Mucosa of rectum (tissue), 2 donors: ENCODE measurements around the gene TOX2.
"Not testable (repeated sequence)": the region's sequence is repeated elsewhere in the genome, so short reads cannot be mapped to it uniquely, and the experiment has no call there.

Experiments used
- H3K27ac ChIP-seq, 2 donors: one replicate each; pipeline ENCODE4 v1.7.0; 2013; ENCODE audit warnings: inconsistent platforms in 2 of 2, low read depth in 2 of 2, low read length in 2 of 2
- H3K27me3 ChIP-seq, 2 donors: one replicate each; pipeline ENCODE4 v1.7.0; 2013; ENCODE audit warnings: low read length in 2 of 2; ENCODE audit not compliant: control insufficient read depth in 2 of 2, insufficient read depth in 2 of 2
- H3K36me3 ChIP-seq, 2 donors: one replicate each; pipeline ENCODE4 v1.7.0; 2013; ENCODE audit warnings: low read length in 2 of 2; ENCODE audit not compliant: control insufficient read depth in 2 of 2, insufficient read depth in 2 of 2
- H3K4me1 ChIP-seq, 2 donors: one replicate each; pipeline ENCODE4 v1.7.0; 2013; ENCODE audit warnings: low read length in 2 of 2, mild to moderate bottlenecking in 1 of 2; ENCODE audit not compliant: control insufficient read depth in 2 of 2, insufficient read depth in 2 of 2
- H3K4me3 ChIP-seq, 2 donors: one replicate each; pipeline ENCODE4 v1.7.0; 2013; ENCODE audit warnings: low read length in 2 of 2
- H3K9ac ChIP-seq, 2 donors: one replicate each; pipeline ENCODE4 v1.7.0; 2013; ENCODE audit warnings: low read length in 2 of 2, low read depth in 1 of 2, mild to moderate bottlenecking in 1 of 2
- H3K9me3 ChIP-seq, 2 donors: one replicate each; pipeline ENCODE4 v1.7.0; 2013; ENCODE audit warnings: low read length in 2 of 2; ENCODE audit not compliant: control insufficient read depth in 2 of 2
- donor health status: healthy.
- donor health status: Normal muscosa, but diverticular disease.

Gene TOX2

DNA sequence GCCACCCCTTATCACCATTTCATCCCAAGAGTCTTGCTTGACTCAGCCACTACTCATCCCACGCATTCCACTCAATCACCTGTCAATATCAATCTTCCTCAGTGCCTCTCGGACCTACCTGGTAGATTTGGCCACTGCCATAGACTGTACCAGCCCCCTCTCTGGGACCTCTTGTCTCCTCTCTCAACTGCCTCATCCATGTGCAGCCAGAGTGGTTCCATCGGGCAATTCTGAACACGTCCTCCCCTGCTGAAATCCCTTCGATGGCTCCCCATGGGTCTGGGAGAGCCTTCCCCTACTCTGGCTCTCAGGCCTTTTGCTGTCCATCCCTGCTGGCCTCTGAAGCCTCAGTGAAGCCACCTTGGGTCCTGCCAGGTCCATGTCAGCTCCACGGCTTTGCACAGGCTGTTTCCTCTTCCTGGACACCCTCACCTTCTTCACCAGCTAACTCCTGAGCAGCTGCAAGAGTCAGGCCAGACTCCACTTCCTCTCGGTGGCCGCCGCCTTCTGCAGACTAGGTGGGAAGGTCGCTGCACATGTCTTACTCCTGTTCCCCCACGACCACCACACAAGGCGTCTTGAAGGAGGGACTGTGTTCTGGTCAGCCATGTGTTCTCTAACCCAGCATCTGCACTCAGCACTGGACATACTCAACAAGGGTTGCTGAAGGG lies 120.4 kb downstream of the TOX2 start:
- Histone ChIP-seq H3K4me1 (peaks cover 0 to 2% of the 10 kb centered on the region in 2 donors), H3K36me3 (no peaks in the 10 kb centered on the region), H3K9ac (no peak overlapping the region), H3K27ac (no peak overlapping the region), H3K27me3 (no peaks in the 10 kb centered on the region), H3K9me3 (no peaks in the 10 kb centered on the region), H3K4me3 (no peak overlapping the region)

DNA sequence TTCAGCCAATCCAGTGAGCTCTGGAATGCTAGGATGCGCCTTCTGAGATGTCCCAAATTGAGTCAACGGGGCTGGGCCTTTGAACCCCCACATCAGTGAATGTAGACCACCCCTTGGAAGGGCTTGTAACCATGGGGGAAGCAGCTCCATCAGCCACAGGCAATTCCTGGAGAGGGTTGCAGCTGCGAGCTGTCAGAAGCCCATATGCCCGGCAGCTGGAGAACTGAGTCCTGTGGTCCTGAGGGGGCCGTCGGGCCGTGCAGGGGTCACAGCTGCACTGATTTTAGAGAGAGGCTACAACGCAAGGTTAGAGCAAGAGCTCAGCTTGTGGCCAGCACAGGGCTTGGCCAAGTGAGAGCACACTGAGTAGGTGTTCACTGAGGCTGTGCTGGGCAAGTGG lies 121.3 kb downstream of the TOX2 start:
- H3K9ac ChIP-seq = no peak overlapping the region
- no peaks in the 10 kb centered on the region for H3K36me3 ChIP-seq
- no peaks in the 10 kb centered on the region for H3K27me3 ChIP-seq
- H3K4me3 ChIP-seq = no peak overlapping the region
- H3K4me1 ChIP-seq = peaks cover 0 to 2% of the 10 kb centered on the region in 2 donors
- no peaks in the 10 kb centered on the region for H3K9me3 ChIP-seq
- H3K27ac ChIP-seq = no peak overlapping the region

DNA sequence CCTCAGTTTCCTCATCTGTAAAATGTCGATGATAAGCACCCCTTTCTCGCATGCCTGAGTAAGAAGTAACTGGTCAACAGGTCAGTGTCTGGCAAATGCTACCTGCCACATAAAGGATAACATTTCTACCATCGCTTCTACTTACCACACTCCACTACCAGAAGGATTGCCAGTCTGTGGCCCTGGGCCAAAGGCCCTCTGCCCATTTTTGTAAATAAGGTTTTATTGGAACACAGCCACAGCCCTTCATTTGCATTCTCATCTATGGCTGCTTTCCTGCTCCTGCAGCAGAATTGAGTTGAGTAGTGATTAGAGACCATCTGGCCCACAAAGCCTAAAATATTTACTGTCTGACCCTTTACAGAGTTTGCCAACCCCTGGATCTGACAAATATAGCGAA lies 121.8 kb downstream of the TOX2 start:
- H3K27me3 ChIP-seq = no peaks in the 10 kb centered on the region
- H3K9ac ChIP-seq = no peak overlapping the region
- H3K27ac ChIP-seq = no peak overlapping the region
- H3K36me3 ChIP-seq = no peaks in the 10 kb centered on the region
- no peaks in the 10 kb centered on the region for H3K9me3 ChIP-seq
- H3K4me1 ChIP-seq = peaks cover 0 to 2% of the 10 kb centered on the region in 2 donors
- no peak overlapping the region for H3K4me3 ChIP-seq

DNA sequence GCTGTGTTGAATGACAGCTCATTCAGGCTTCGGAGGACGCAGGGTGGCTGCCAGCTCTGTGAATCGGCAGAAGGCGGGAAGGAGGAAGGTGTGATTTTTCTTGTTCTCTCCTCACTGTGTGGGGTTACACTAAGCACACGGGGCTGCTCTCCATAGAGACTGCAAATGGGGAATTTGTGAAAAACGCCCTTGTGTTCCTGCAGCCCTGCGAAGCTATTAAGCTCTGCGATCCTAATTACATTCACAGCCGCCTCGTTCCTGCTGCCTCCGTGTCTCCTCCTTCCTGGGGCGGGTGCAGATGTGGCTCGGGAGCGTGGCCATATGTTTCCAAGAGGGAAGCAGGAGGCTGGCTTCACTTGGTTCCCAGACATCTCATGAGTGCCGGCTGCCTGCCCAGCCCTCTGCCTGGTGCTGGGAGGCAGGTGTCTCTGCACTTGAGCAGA lies 124.0 kb downstream of the TOX2 start:
- Histone ChIP-seq H3K4me3 (no peak overlapping the region), H3K4me1 (peaks cover 0 to 2% of the 10 kb centered on the region in 2 donors), H3K27me3 (no peaks in the 10 kb centered on the region), H3K27ac (no peak overlapping the region), H3K9ac (no peak overlapping the region), H3K36me3 (no peaks in the 10 kb centered on the region), H3K9me3 (no peaks in the 10 kb centered on the region)

DNA sequence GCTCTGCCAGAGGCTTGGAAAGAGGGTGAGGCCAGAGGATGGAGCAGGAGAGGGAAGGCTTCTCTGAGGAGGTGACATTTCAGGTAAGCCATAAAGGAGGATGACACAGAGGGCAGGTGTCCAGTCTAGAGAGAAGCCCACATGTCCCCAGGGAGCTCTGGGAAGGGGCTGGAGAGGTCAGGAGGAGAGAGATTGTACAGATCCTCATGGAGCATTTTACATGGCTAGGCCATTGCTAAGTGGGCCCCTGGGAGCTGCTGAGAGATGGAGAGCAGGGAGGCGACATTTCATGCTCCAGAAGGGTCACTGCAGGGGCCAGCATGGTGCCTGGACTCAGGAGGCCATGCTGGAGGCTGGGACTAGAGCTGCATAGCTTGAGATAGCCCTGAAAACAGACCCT lies 124.5 kb downstream of the TOX2 start:
- H3K27ac ChIP-seq = no peak overlapping the region
- no peak overlapping the region for H3K4me3 ChIP-seq
- H3K9ac ChIP-seq = no peak overlapping the region
- no peaks in the 10 kb centered on the region for H3K9me3 ChIP-seq
- no peaks in the 10 kb centered on the region for H3K27me3 ChIP-seq
- H3K4me1 ChIP-seq = peaks cover 0 to 2% of the 10 kb centered on the region in 2 donors
- no peaks in the 10 kb centered on the region for H3K36me3 ChIP-seq

DNA sequence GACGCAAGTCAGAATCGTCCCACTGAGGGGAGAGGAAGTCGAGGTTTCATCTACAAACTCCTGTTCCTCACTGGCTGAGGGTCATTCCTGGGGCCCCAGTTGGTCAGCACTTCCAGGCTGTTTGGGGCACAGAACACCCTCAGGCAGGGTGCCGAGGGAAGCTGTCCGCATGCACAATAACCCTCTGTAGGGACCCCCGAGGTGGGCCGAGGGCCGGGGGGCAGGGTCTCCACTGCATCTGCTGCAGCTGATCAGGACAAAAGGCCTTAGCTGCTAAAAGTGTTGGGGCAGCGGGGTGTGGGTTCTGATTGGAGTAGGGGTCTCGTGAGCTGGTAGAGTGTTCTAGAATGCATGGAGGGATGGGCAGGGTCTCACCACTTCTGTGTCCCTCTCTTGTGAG lies 125.1 kb downstream of the TOX2 start:
- no peaks in the 10 kb centered on the region for H3K36me3 ChIP-seq
- no peak overlapping the region for H3K4me3 ChIP-seq
- H3K27ac ChIP-seq = no peak overlapping the region
- H3K4me1 ChIP-seq = peaks cover 0 to 2% of the 10 kb centered on the region in 2 donors
- no peaks in the 10 kb centered on the region for H3K27me3 ChIP-seq
- no peaks in the 10 kb centered on the region for H3K9me3 ChIP-seq
- no peak overlapping the region for H3K9ac ChIP-seq

DNA sequence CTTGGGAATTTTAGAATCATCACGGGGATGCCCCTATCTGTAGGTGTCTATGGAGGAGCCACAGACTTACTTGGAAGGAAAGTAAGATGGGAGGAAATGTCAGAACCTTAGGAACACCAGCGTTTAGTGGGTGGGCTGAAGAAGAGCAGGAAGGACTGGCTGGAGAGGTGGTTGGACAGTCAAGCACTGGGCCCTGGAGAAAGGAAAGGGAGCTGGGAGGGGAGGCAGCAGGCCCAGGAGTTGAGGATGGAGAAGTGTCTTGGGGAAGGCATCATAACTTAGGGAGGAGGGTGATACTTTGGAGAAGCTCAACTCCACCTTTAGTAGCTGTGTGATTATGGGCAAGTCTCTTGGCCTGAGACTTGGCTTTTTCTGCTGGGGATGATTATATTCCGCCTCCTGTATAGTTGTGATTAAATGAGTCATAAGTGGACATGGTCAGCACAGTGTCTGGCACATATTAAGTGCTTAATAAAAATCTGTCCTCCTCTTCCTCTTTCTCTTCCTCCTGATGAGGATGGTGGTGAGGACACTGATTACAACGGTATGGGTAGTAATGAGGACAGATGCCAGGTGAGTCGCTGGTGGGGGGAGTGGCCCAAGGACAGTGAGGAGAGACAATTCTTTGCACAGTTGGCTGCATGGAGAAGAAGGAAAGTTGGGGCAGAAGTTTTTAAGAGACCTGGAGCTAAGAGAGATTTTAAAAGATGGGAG lies 125.7 kb downstream of the TOX2 start:
- no peaks in the 10 kb centered on the region for H3K27me3 ChIP-seq
- H3K4me1 ChIP-seq = peaks cover 0 to 2% of the 10 kb centered on the region in 2 donors

DNA sequence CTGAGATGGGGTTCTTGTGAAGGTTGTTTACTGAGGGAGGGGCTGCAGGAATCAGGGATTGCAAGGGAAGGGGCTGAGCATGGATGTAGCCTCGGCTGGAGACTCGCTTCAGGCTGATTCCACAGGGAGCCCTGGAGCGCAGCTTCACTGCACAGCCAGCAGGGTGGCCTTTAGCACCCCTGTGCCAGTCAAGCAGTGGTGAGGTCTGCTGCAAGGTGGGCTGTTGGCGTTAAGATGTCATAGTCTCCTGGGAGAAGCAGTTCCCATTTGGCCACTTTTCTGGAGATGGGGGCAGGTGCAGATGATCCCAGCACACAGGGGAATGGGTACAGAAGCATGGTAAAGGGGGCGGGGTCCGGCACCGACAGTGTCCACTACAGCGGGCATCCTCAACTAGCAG lies 126.3 kb downstream of the TOX2 start:
- no peaks in the 10 kb centered on the region for H3K27me3 ChIP-seq

More for the DNA sequence above, 125.7 kb downstream of the TOX2 start:
- no peak overlapping the region for H3K4me3 ChIP-seq
- H3K27ac ChIP-seq = no peak overlapping the region
- H3K36me3 ChIP-seq = no peaks in the 10 kb centered on the region
- no peaks in the 10 kb centered on the region for H3K9me3 ChIP-seq
- no peak overlapping the region for H3K9ac ChIP-seq

DNA sequence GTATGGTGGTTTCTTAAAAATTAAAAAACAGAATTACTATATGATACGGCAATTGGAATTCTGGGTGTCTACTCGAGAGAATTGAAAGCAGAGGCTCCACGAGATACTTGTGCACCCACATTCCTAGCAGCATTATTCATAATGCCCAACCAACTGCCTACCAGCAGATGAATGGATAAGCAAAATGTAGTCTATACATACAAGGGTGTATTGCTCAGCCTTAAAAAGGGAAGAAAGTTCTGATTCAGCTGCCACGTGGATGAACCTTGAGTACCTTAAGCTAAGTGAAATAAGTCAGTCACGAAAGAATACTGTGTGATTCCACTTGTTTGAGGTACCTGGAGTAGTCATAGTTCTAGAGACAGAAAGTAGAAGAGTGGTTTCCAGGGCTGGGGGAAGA lies 130.1 kb downstream of the TOX2 start:
- H3K27ac ChIP-seq, H3K9ac ChIP-seq, H3K9me3 ChIP-seq, H3K36me3 ChIP-seq, H3K27me3 ChIP-seq, H3K4me1 ChIP-seq, H3K4me3 ChIP-seq: not testable (repeated sequence)

More for the DNA sequence above, 126.3 kb downstream of the TOX2 start:
- H3K9ac ChIP-seq = no peak overlapping the region
- no peak overlapping the region for H3K4me3 ChIP-seq
- no peaks in the 10 kb centered on the region for H3K9me3 ChIP-seq
- peaks cover 0 to 2% of the 10 kb centered on the region in 2 donors for H3K4me1 ChIP-seq
- no peak overlapping the region for H3K27ac ChIP-seq
- no peaks in the 10 kb centered on the region for H3K36me3 ChIP-seq

DNA sequence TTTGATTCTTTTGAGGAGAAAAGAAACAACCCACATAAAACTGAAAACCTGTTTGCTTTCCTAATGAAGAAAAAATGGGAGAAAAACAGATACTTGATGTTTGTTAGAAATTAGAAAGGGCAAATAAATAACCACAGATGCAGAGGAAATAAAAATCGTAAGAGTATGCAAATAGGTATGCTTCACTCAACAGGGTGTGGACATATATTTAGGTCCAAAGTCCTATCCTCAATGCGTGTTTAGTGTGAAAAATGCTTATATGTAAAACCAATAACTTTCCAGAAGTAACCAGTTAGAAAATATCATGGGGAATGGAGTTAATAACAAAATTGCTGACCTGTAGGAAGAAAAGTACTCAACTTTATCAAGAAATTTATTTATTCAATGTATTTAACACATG lies 135.7 kb downstream of the TOX2 start:
- Histone ChIP-seq H3K9me3 (no peaks in the 10 kb centered on the region), H3K27me3 (no peaks in the 10 kb centered on the region), H3K4me1 (peaks cover 0 to 2% of the 10 kb centered on the region in 2 donors), H3K4me3 (no peak overlapping the region), H3K36me3 (no peaks in the 10 kb centered on the region), H3K27ac (no peak overlapping the region), H3K9ac (no peak overlapping the region)
